Nephron progenitor cell (in vitro differentiated cells): ENCODE data around the gene CCDC57.
A peak's percentile ranks its signal among the peaks of the same experiment; 100 is the strongest.

Source experiments
- DNase-seq: peaks from one replicate; pipeline ENCODE4 v3.0.0; 2021
- H3K27ac Mint-ChIP-seq: 2 replicates; pipeline ENCODE4 v1.8.0; 2021; ENCODE audit warnings: mild to moderate bottlenecking, moderate library complexity, mixed read lengths
- H3K27me3 Mint-ChIP-seq: 2 replicates; pipeline ENCODE4 v1.8.0; 2021; ENCODE audit warnings: mild to moderate bottlenecking, low read depth, mixed read lengths; ENCODE audit not compliant: poor library complexity
- H3K36me3 Mint-ChIP-seq: 2 replicates; pipeline ENCODE4 v1.8.0; 2021; ENCODE audit warnings: low read depth, mixed read lengths
- H3K4me1 Mint-ChIP-seq: 2 replicates; pipeline ENCODE4 v1.8.0; 2021; ENCODE audit warnings: mixed read lengths
- H3K4me3 Mint-ChIP-seq: 2 replicates; pipeline ENCODE4 v1.8.0; 2021; ENCODE audit warnings: mild to moderate bottlenecking, moderate library complexity, mixed read lengths
- H3K9me3 Mint-ChIP-seq: 2 replicates; pipeline ENCODE4 v1.8.0; 2021; ENCODE audit warnings: mild to moderate bottlenecking, moderate library complexity, mixed read lengths
- TF ChIP-seq, protein P1 (sequence below): fragments of 200-600 bp; sonication (generic); IDR thresholded peaks from 2 replicates; pipeline ENCODE4 v1.5.0; 2021; ENCODE audit warnings: antibody characterized with exemption

Gene CCDC57

GRCh38 chr17:82164853-82165252 lies 47.8 kb downstream of the CCDC57 start:
- Mint-ChIP-seq H3K27me3 (peaks cover 11% of the 10 kb centered on the region), H3K4me3 (no peak overlapping the region), H3K36me3 (peaks cover 83% of the 10 kb centered on the region), H3K4me1 (peaks cover 5% of the 10 kb centered on the region), H3K9me3 (peaks cover 11% of the 10 kb centered on the region), H3K27ac (peak overlapping the region; percentile 57)
- TF ChIP-seq, protein P1, sequence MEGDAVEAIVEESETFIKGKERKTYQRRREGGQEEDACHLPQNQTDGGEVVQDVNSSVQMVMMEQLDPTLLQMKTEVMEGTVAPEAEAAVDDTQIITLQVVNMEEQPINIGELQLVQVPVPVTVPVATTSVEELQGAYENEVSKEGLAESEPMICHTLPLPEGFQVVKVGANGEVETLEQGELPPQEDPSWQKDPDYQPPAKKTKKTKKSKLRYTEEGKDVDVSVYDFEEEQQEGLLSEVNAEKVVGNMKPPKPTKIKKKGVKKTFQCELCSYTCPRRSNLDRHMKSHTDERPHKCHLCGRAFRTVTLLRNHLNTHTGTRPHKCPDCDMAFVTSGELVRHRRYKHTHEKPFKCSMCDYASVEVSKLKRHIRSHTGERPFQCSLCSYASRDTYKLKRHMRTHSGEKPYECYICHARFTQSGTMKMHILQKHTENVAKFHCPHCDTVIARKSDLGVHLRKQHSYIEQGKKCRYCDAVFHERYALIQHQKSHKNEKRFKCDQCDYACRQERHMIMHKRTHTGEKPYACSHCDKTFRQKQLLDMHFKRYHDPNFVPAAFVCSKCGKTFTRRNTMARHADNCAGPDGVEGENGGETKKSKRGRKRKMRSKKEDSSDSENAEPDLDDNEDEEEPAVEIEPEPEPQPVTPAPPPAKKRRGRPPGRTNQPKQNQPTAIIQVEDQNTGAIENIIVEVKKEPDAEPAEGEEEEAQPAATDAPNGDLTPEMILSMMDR = no peak
- no peak for DNase-seq

DNA sequence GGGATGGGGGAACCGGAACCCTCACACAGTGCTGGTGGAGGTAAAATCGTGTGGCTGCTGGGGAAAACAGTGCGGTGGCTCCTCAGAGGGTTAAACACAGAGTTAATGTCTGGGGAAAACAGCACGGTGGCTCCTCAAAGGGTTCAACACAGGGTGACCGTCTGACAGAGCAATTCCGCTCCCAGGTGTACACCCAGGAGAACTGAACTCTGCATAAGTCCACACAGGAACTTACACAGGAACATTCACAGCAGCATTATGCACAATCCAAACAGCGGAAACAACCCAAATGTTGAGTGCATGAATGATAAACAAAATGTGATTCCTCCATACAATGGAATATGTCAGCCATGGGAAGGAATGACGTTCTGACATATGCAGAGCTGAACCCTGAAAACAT lies 51.4 kb downstream of the CCDC57 start:
- peaks cover 56% of the 10 kb centered on the region for H3K36me3 Mint-ChIP-seq
- DNase-seq = no peak
- no peak overlapping the region for H3K4me3 Mint-ChIP-seq
- H3K27me3 Mint-ChIP-seq = peaks cover 11% of the 10 kb centered on the region
- no peaks in the 10 kb centered on the region for H3K4me1 Mint-ChIP-seq
- H3K27ac Mint-ChIP-seq = no peak overlapping the region
- TF ChIP-seq, protein P1 = no peak
- no peaks in the 10 kb centered on the region for H3K9me3 Mint-ChIP-seq

- Mint-ChIP-seq H3K27ac (no peak overlapping the region), H3K36me3 (peaks cover 45% of the 10 kb centered on the region), H3K27me3 (peaks cover 9% of the 10 kb centered on the region), H3K9me3 (no peaks in the 10 kb centered on the region), H3K4me1 (no peaks in the 10 kb centered on the region), H3K4me3 (no peak overlapping the region)
- DNase-seq = no peak
- TF ChIP-seq, protein P1 = no peak
Measured at GRCh38 chr17:82160075-82160474, 52.6 kb downstream of the CCDC57 start.

GRCh38 chr17:82158825-82159224 lies 53.8 kb downstream of the CCDC57 start:
- H3K4me1 Mint-ChIP-seq = peaks cover under 1% of the 10 kb centered on the region
- H3K27ac Mint-ChIP-seq = no peak overlapping the region
- H3K27me3 Mint-ChIP-seq = no peaks in the 10 kb centered on the region
- no peaks in the 10 kb centered on the region for H3K9me3 Mint-ChIP-seq
- no peak for DNase-seq
- H3K4me3 Mint-ChIP-seq = no peak overlapping the region
- peaks cover 38% of the 10 kb centered on the region for H3K36me3 Mint-ChIP-seq
- TF ChIP-seq, protein P1 = no peak

- no peak for DNase-seq
- TF ChIP-seq, protein P1 = no peak
- no peaks in the 10 kb centered on the region for H3K9me3 Mint-ChIP-seq
- H3K4me1 Mint-ChIP-seq = peaks cover 4% of the 10 kb centered on the region
- no peaks in the 10 kb centered on the region for H3K27me3 Mint-ChIP-seq
- peak overlapping the region; percentile 71 for H3K27ac Mint-ChIP-seq
- H3K36me3 Mint-ChIP-seq = peaks cover 29% of the 10 kb centered on the region
- H3K4me3 Mint-ChIP-seq = no peak overlapping the region
Measured at GRCh38 chr17:82157046-82158035, 55.3 kb downstream of the CCDC57 start.
